Measurements from ENCODE around the gene CUL5.

DNA sequence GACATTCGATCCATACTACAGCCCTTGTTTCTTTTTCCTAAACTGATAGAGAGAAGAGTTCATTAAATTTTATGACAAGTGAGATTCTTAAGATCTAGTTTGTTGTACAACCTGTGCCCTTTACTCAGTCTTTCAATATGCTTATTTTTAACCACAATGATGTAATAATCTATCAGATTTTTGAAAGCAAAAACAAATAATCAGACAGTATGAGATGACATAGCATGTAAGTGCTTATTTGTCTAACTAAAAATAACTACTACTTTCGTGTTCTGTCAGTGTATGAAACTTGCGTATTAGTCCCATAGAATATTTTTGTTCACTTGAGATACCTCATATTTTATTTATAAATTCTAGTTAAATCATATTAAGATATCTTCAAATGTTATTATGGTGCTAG is 47.2 kb upstream of the CUL5 start:
- TF ChIP-seq GATA2 (IDR thresholded peaks at IDR 0.05; ENCODE audit: low read depth, low read length) (no peak), GATA3 (IDR thresholded peaks at IDR 0.05; ENCODE audit: low read depth, low read length) (no peak)
